Measurements from ENCODE around the gene C22orf15. TPM values are rescaled to one million over a fixed set of nuclear protein-coding genes. Genes with fewer than 3 reads are reported as not detected.

The C22orf15 gene
- total and polyA plus RNA-seq, 2 donors (not counting 3 experiments of a cell fraction or from before 2014, with no cell fraction given) = 0.86 TPM; not detected in 1

DNA sequence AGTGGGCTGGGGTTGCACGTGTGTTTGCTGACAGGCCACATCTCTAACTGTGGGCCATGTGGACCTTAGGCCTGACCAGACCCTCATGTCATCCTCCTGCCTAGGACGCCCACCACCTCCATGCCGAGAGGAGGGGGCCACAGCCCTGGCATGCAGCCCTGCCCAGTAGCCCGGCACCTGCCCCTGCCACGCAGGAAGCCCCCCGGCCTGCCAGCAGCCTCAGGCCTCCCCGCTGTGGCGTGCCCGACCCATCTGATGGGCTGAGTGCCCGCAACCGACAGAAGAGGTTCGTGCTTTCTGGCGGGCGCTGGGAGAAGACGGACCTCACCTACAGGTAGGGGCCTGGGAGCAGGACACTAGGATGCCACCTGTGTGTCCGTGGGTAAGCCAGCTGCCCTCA is 16.3 kb downstream of the C22orf15 start:
- FAIRE-seq = no peak
- H2AFZ ChIP-seq (ENCODE audit: low read depth, low read length) = no peak overlapping the region
- no peaks in the 10 kb centered on the region for H3K9me1 ChIP-seq (replicated peaks; ENCODE audit: control insufficient read depth, extremely low read depth, insufficient read depth, low read length)
- H3K4me2 ChIP-seq (ENCODE audit: insufficient read depth, low read length) = no peak overlapping the region
- no peaks in the 10 kb centered on the region for H3K9me3 ChIP-seq (replicated peaks; ENCODE audit: control insufficient read depth, insufficient read depth, low read length)
- H4K20me1 ChIP-seq (replicated peaks; ENCODE audit: control insufficient read depth, extremely low read depth, insufficient read depth, low read length) = no peaks in the 10 kb centered on the region
- no peaks in the 10 kb centered on the region for H3K79me2 ChIP-seq (ENCODE audit: control insufficient read depth, insufficient read depth, low read length)
- intact Hi-C loops (cut with micrococcal nuclease) = no loop called here
- no peaks in the 10 kb centered on the region for H3K27me3 ChIP-seq (ENCODE audit: control insufficient read depth in 2 of 2, insufficient read depth in 2 of 2, low read length in 2 of 2)
- TF ChIP-seq FOS (IDR thresholded peaks at IDR 0.05; ENCODE audit: borderline replicate concordance, insufficient read depth, low read length) (no peak), MYC (IDR thresholded peaks at IDR 0.05; ENCODE audit: low read depth, low read length) (no peak), JUN (IDR thresholded peaks at IDR 0.05; ENCODE audit: borderline replicate concordance, insufficient read depth, insufficient read length, low read depth) (no peak), POLR2AphosphoS5 (IDR thresholded peaks at IDR 0.05; ENCODE audit: insufficient read depth, low read depth, low read length) (no peak), POLR2A (IDR thresholded peaks at IDR 0.05; ENCODE audit: low read depth, low read length) (no peak), GATA2 (IDR thresholded peaks at IDR 0.05; ENCODE audit: insufficient read depth, insufficient read length, low read depth, low read length) (no peak), EZH2 (IDR thresholded peaks at IDR 0.05; ENCODE audit: borderline replicate concordance, low read depth, low read length, severe bottlenecking) (no peak)
- TF ChIP-seq, protein P1, sequence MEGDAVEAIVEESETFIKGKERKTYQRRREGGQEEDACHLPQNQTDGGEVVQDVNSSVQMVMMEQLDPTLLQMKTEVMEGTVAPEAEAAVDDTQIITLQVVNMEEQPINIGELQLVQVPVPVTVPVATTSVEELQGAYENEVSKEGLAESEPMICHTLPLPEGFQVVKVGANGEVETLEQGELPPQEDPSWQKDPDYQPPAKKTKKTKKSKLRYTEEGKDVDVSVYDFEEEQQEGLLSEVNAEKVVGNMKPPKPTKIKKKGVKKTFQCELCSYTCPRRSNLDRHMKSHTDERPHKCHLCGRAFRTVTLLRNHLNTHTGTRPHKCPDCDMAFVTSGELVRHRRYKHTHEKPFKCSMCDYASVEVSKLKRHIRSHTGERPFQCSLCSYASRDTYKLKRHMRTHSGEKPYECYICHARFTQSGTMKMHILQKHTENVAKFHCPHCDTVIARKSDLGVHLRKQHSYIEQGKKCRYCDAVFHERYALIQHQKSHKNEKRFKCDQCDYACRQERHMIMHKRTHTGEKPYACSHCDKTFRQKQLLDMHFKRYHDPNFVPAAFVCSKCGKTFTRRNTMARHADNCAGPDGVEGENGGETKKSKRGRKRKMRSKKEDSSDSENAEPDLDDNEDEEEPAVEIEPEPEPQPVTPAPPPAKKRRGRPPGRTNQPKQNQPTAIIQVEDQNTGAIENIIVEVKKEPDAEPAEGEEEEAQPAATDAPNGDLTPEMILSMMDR (IDR thresholded peaks at IDR 0.05; ENCODE audit: extremely low read depth in 1 of 2, insufficient read depth in 1 of 2, low read depth in 1 of 2, low read length in 2 of 2) = no peak
- TF ChIP-seq, protein P2, sequence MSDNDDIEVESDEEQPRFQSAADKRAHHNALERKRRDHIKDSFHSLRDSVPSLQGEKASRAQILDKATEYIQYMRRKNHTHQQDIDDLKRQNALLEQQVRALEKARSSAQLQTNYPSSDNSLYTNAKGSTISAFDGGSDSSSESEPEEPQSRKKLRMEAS (IDR thresholded peaks at IDR 0.05; ENCODE audit: insufficient read depth, insufficient read length) = no peak
- BruUV-seq (replicated peaks) = no TSS peak
- H3K4me3 ChIP-seq (replicated peaks in 1 of 3; ENCODE audit: insufficient read depth in 1 of 3, low read depth in 1 of 3, low read length in 3 of 3) = no peak overlapping the region
- DNase-seq (ENCODE audit: low read depth, low spot score) = no peak
- H3K4me1 ChIP-seq (ENCODE audit: control insufficient read depth, extremely low read depth, insufficient read depth, low read length) = no peaks in the 10 kb centered on the region
- ChIA-PET CTCF (interaction anchor here (1.1 kb wide), 1 partner anchor 13 kb away, joined by 3 read pairs; no protein-coding TSS in a partner anchor), POLR2A (no interaction called here)
- no peaks in the 10 kb centered on the region for H3K36me3 ChIP-seq (ENCODE audit: control insufficient read depth in 2 of 2, extremely low read depth in 1 of 2, insufficient read depth in 2 of 2, low read length in 2 of 2)
- no peak overlapping the region for H3K27ac ChIP-seq (ENCODE audit: insufficient read depth, low read depth, low read length)
- no peak overlapping the region for H3K9ac ChIP-seq (replicated peaks; ENCODE audit: extremely low read depth, insufficient read depth, low read length)
- dilution Hi-C loops (cut with MboI; ENCODE audit: extremely low pct_ligation_motif_present, low sequenced_read_pairs) = no loop called here
